HEK293 (cell line): ENCODE data around the gene SMC5.

Experiments
- CTCF ChIA-PET: fragments of 350-600 bp; formaldehyde crosslinking; extraction: SDS; loops from one replicate; lab custom pipeline; 2021; ENCODE audit warnings: antibody characterized with exemption; lab: Yijun Ruan, JAX
- POLR2A ChIA-PET: fragments of 300-600 bp; formaldehyde crosslinking; extraction: SDS; loops from one replicate; lab custom pipeline; 2020; ENCODE audit warnings: antibody characterized with exemption, inconsistent platforms; lab: Yijun Ruan, JAX
- H3K27ac ChIP-seq: fragments of 200-500 bp; sonication (Bioruptor generic); 2 replicates; pipeline ENCODE4 v1.5.1; 2014; ENCODE audit warnings: low read depth, low read length, control low read depth, inconsistent platforms; ENCODE audit errors: extremely low read depth
- H3K36me3 ChIP-seq, 2 experiments: fragments of 200-500 bp in 1 of 2; sonication (Bioruptor generic) in 1 of 2; 1 replicate in 1 of 2; 2 replicates in 1 of 2; pipeline ENCODE4 v1.5.1; 2014 to 2017; ENCODE audit warnings: inconsistent platforms in 2 of 2, low read length in 2 of 2; ENCODE audit not compliant: control insufficient read depth in 2 of 2, insufficient read depth in 1 of 2
- H3K4me1 ChIP-seq: fragments of 200-500 bp; sonication (Bioruptor generic); 2 replicates; pipeline ENCODE4 v1.5.1; 2014; ENCODE audit warnings: mild to moderate bottlenecking, low read length, inconsistent platforms; ENCODE audit not compliant: control insufficient read depth, insufficient read depth
- H3K4me3 ChIP-seq: 2 replicates; pipeline ENCODE4 v1.5.1; 2011; ENCODE audit warnings: low read depth, mild to moderate bottlenecking, control low read depth, low read length, moderate library complexity
- H3K9me3 ChIP-seq: fragments of 200-500 bp; sonication (Bioruptor generic); 2 replicates; pipeline ENCODE4 v1.5.1; 2014; ENCODE audit warnings: low read depth, low read length, inconsistent platforms; ENCODE audit not compliant: control insufficient read depth, insufficient read depth
- EGR2 ChIP-seq: fragments of 450-650 bp; formaldehyde crosslinking; IDR thresholded peaks from 2 replicates; pipeline ENCODE4 v1.5.1; 2016; ENCODE audit warnings: low read depth, missing biosample characterization, missing genetic modification characterization
- ZBTB26 ChIP-seq: fragments of 450-650 bp; formaldehyde crosslinking; optimal IDR thresholded peaks from 2 replicates; pipeline ENCODE3; 2016; ENCODE audit warnings: missing biosample characterization, mild to moderate bottlenecking, missing genetic modification characterization
- ZFHX2 ChIP-seq: fragments of 450-650 bp; formaldehyde crosslinking; conservative IDR thresholded peaks from 2 replicates; pipeline ENCODE4 v1.5.1; 2016; ENCODE audit warnings: missing biosample characterization, missing genetic modification characterization
- ZNF10 ChIP-seq: fragments of 450-650 bp; formaldehyde crosslinking; IDR thresholded peaks from 2 replicates; pipeline ENCODE4 v1.5.1; 2017; ENCODE audit warnings: missing biosample characterization, missing genetic modification characterization
- ZNF132 ChIP-seq: fragments of 450-650 bp; formaldehyde crosslinking; IDR thresholded peaks from 2 replicates; pipeline ENCODE4 v1.5.1; 2017; ENCODE audit warnings: missing biosample characterization, missing genetic modification characterization, borderline replicate concordance

The SMC5 gene

GRCh38 chr9:70404261-70404660 is 145.5 kb downstream of the SMC5 start:
- H3K9me3 ChIP-seq, result no peaks in the 10 kb centered on the region
- peaks cover 23% of the 10 kb centered on the region for H3K4me1 ChIP-seq
- ChIA-PET POLR2A (no interaction called here), CTCF (interaction anchor here (0.7 to 3.1 kb wide), 4 partner anchors 10 to 198 kb away, joined by 3 to 11 read pairs (median 4); partner anchors contain the start of gene KLF9)
- no peak overlapping the region for H3K27ac ChIP-seq
- no peaks in the 10 kb centered on the region for H3K36me3 ChIP-seq
- H3K4me3 ChIP-seq, result no peak overlapping the region
- TF ChIP-seq ZBTB26 (tag by site-specific recombination) (no peak), ZFHX2 (tag by site-specific recombination) (peak; percentile 58), EGR2 (tag by site-specific recombination) (peak; percentile 62), ZNF10 (no peak), ZNF132 (no peak)
